Epithelial cell of proximal tubule (primary cell): ENCODE results near the gene IPO9. TPM values are rescaled to one million over a fixed set of nuclear protein-coding genes. Genes with fewer than 3 reads are reported as not detected.

Experiments used
- DNase-seq: peaks from one replicate; pipeline ENCODE4 v3.0.0-alpha.2; 2011; ENCODE audit warnings: low read depth
- H3K4me3 ChIP-seq: 2 replicates; pipeline ENCODE4 v1.5.1; 2011; ENCODE audit warnings: low read depth, mild to moderate bottlenecking, low read length
- CTCF ChIP-seq: conservative IDR thresholded peaks from 2 replicates; pipeline ENCODE4 v1.5.1; 2012; ENCODE audit warnings: low read depth, mild to moderate bottlenecking, low read length
- total RNA-seq: library from RNA; depleted of rRNA; stranded (reverse); fragments of >200 nt; gene quantifications from 2 replicates; pipeline ENCODE4 v1.2.3, GENCODE V29; 2015

Gene IPO9
- total RNA-seq, 1 donor from 2014 or later, result 16.3 TPM

GRCh38 chr1:201877877-201878401, 49.0 kb downstream of the IPO9 start:
- no peak overlapping the region for H3K4me3 ChIP-seq
- TF ChIP-seq CTCF, result peak; percentile 71
- no peak for DNase-seq

- no peak for DNase-seq
- no peak overlapping the region for H3K4me3 ChIP-seq
- TF ChIP-seq CTCF, result no peak
These were observed 52.1 kb downstream of the IPO9 start for GRCh38 chr1:201880928-201881571.

- no peak overlapping the region for H3K4me3 ChIP-seq
- no peak for TF ChIP-seq CTCF
- DNase-seq, result no peak
These were observed 52.7 kb downstream of the IPO9 start for GRCh38 chr1:201881617-201882016.

- peak; percentile 16 for TF ChIP-seq CTCF
- no peak for DNase-seq
- H3K4me3 ChIP-seq, result no peak overlapping the region
These were observed 53.7 kb downstream of the IPO9 start for GRCh38 chr1:201882665-201883132.

- no peak for DNase-seq
- no peak for TF ChIP-seq CTCF
- no peak overlapping the region for H3K4me3 ChIP-seq
These were observed 54.3 kb downstream of the IPO9 start for GRCh38 chr1:201883266-201883665.

GRCh38 chr1:201883786-201884185, 54.8 kb downstream of the IPO9 start:
- H3K4me3 ChIP-seq, result no peak overlapping the region
- TF ChIP-seq CTCF, result no peak
- DNase-seq, result no peak

GRCh38 chr1:201884425-201884824, 55.5 kb downstream of the IPO9 start:
- no peak overlapping the region for H3K4me3 ChIP-seq
- no peak for TF ChIP-seq CTCF
- no peak for DNase-seq
